ENCODE results near the gene PDE4A.
A peak's percentile ranks its signal among the peaks of the same experiment; 100 is the strongest.
"Not testable (repeated sequence)": the region's sequence is repeated elsewhere in the genome, so short reads cannot be mapped to it uniquely, and the experiment has no call there.

PDE4A gene

DNA sequence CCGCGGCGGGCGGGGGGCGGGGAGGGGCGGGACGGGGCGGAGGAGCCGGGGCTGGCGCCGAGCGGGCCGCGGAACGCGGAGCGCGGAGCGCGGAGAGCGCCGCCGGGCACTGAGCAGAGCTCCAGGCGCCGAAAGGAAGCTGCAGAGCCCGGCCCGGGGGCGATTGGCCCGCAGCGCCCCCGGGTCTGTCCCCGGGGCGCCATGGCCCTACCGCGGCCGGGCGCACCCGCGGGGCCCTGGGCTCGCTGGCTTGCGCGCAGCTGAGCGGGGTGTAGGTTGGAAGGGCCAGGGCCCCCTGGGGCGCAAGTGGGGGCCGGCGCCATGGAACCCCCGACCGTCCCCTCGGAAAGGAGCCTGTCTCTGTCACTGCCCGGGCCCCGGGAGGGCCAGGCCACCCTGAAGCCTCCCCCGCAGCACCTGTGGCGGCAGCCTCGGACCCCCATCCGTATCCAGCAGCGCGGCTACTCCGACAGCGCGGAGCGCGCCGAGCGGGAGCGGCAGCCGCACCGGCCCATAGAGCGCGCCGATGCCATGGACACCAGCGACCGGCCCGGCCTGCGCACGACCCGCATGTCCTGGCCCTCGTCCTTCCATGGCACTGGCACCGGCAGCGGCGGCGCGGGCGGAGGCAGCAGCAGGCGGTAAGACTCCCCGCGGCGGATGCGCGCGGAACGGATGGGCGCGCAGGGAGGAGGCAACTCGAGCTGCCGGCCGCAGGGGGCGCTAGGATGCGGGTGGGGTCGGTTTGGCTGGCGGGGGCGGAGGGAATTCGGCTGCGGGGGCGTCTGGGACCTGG is at the start of gene PDE4A:
Gene PDE4A (plus strand): TSS at position 95 of the 796 bp plus-strand sequence. CDS start 227 bp downstream, at position 322.
- DNase-seq: no peak

DNA sequence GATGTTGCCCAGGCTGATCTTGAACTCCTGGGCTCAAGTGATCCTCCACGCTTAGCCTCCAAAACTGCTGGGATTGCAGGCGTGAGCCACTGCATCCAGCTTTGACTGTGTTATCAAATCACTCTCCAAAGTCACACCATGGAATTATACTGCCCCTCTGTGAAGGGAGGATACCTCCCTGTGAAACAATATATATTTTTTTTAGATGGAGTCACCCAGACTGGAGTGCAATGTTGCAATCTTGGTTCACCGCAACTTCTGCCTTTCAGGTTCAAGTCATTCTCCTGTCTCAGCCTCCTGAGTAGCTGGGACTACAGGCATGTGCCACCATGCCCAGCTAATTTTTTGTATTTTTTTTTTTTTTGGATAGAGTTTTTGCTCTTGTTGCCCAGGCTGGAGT is 47.6 kb upstream of the PDE4A start:
- DNase-seq: no peak

DNA sequence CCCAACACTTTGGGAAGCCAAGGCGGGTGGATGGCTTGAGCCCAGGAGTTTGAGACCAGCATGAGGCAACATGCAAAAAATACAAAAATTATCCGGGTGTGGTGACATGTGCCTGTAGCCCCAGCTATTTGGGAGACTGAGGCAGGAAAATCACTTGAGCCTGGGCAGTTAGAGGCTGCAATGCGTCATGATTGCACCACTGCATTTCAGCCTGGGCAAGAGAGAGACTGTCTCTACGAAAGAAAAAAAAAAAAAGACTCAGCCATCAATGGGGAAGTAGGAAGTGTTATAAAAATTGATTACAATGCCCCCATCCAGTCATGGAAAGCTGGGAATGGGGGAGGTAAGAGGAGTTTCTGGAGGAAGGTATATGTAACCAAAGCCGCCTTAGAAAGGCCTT is 45.4 kb upstream of the PDE4A start:
- no peak for DNase-seq

DNA sequence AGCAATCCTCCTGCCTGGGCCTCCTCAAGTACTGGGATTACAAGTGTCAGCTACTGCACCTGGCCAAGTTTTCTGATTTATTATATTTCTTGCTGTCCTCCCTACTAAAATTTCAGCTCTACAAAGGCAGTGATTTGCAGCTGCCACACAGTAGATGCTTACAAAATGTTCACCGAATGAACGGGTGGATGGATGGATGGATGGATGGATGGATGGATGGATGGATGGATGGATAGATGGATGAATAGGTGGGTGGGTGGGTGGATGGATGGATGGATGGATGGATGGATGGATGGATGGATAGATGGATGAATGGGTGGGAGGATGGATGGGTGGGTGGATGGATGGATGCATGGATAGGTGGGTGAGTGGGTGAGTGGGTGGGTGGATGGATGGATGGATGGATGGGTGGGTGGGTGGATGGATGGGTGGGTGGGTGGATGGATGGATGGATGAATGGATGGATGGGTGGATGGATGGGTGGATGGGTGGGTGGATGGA is 43.1 kb upstream of the PDE4A start:
- DNase-seq: not testable (repeated sequence)

DNA sequence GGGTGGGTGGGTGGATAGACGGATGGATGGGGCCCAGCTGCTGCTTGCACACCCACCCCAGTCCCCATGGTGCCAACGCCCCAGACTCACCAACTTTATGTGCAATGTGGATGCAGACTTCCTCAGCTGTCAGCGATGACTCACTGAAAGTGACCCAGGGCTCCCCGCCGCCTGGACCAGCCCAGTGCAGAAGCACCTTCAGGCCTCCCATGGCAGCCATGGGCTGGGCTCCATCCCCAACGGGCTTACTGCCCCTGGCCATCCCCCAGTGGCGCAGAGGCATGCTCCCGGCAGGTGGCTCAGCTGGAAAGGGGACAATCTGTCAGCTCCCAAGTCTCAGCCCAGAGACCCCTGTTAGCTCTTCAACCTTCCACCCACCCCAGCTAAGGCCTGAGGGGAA is 42.2 kb upstream of the PDE4A start:
- DNase-seq: no peak

DNA sequence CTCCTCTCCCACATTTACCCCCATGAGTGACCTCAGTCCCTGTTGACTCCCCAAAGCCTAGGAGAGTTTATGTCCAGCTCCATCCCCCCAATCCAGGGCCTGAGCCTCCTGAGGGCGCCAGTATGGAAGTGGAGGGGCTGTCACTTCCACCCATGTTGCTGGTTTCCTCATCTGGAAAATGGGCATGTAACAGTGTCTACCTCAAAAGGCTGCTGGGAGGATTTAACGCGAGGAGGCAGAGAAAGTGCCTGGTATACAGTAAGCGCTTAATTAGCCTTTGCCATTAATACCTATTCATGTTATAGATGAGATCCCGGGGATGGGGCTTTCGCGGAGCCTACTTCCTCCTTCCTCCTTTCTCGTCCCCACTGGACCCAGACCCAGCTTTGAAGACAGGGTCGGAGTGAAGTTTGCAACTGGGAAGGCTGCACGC is 40.4 kb upstream of the PDE4A start:
- no peak for DNase-seq

DNA sequence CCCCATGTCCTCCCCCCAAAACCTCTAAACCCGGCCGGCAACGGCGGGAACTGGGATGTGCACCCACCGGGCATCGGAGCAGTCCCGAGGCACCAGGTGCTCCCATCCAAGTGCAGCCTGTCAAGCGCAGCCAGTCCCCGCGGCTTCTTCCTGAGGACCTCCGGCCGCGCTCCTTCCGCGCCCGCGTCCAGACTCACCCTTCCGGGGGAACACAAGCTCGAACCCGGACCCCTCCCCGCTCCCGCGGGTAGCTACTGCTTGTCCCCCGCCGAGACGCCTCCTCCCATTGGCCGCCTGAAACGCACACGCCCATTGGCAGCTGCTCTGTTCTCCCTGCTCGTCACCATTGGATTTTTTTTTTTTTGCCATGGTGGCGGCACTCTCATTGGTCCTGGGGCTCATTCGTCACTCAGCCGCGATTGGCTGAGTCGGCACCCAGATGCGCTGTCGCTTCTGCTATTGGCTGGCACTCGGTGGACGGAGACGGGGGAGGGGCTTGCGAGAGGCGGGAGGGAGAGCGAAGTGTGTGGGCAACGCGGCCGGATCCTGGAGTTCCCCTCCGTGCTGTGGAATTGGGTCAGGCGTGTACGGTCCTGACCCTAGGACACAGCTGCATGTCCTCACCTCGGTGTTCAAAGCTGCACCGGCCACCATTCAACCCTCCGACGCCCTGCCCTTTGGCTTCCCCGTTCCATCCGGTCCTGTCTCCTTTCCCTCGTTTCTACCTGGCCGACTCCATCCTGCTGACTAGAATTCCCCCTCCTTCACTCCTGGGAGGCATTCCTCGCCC is 39.8 kb upstream of the PDE4A start, which contains the start of gene TYK2:
Gene TYK2 (minus strand): TSS at position 260 of the 790 bp plus-strand sequence. CDS start 2,166 bp downstream, outside the sequence.
- DNase-seq: peak; percentile 99

DNA sequence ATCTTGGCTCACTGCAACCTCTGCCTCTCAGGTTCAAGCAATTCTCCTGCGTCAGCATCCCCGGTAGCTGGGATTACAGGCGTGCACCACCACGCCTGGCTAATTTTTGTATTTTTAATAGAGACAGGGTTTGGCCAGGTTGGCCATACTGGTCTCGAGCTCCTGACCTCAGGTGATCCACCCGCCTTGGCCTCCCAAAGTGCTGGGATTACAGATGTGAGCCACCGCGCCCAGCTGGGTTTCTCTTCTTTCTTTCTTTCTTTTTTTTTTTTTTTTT is 37.2 kb upstream of the PDE4A start:
- not testable (repeated sequence) for DNase-seq

DNA sequence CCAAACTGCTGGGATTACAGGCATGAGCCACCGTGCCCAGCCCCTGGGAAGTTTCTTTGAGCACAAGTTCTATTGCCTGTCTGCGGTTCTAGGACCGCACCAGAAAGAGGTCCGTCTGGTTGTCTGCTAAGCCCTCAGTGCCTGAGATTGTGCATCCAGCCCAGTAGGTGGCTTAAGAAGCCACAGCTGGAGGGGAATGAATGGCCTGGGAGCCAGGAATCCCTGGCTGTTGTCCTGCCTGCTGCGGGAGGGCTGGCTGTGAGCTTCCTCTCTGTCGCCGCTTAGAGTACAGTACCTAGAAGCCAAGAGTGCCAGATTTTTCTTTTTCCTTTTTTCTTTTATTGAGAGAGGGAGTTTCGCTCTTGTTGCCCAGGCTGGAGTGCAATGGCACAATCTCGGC is 35.8 kb upstream of the PDE4A start:
- DNase-seq: no peak

DNA sequence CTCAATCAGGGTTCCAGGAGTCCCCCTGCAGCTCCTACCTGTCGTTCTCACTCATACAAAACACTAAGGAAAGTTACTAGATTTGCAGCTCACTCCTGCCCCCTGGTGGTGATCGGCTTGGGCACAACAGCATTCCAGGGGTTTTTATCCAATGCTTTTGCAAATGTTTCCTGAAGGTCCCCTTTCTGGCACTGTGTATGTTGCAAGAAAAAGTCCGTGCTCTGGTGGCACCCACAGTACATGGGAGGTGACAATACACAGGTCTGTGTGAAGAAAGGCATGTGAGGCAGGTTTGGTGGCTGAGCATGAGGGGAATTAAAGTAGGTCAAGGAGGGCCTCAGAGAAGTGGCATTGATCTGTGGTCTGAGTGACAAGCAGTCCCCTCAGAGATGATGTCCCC is 31.4 kb upstream of the PDE4A start:
- DNase-seq: peak; percentile 69

DNA sequence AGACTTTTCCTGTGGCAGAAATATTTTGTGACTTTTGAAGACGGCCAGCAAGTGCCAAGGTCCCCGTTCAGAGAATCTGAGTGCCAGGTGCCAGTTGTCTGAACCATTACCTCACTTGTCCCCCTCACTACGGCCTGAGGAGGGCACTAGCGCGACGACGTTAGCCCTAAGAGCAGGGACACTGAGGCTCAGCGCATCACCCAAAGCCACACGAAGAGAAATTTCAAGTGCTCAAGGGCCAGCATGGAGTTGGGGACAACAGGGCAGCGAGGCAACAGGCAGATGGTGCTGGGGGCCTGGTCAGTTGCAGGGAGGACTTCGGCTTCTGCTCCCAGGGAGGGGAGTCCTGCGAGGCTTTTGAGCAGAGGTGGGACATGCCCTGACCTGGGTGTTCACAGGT is 30.5 kb upstream of the PDE4A start:
- DNase-seq: no peak

DNA sequence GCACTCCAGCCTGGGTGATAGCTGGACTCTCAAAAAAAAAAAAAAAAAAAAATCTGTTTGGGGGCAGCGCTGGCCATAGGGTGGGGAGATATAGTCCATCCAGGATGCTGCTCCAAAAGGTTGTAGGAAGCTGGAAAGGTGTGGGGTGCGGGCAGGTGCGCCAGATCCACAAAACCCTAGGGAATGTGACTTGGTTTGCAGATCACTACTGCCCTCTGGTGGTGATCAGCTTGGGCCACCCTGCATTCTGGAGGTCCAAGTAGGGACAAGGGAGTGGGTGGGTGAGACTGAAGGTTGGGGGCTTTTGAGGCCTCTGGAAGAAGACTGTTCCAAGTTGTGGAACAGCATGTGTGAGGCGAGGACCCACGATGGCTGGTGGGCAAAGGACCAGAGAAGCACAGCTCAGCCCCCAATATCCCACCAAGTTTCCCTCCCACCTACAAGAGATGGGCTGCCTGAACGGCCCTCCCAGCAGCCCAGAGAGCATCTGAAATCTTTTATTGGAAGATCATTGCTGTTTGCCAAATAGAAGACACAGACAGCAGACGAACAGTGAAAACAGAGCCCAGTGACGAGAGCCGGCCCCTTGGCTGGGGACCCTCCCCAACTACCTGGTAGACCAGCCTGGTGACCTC is 29.6 kb upstream of the PDE4A start:
- DNase-seq: peak; percentile 38

DNA sequence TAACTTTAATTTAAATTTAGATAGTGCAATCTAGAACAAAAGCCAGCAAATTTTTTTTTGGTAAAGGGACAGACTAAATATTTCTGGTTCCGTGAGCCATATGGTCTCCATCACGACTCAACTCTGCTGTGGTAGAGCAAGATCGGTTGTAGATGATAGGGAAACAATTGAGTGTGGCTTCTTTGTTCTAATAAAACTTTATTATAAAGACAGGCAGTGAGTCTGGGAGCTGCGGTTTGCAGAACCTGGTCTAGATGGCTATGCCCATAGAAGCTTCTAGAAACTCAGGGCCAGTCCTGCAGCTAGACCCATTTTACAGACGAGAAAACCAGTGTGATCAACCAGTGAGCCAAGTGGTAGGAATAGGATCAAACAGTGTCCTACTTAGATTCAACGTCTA is 28.2 kb upstream of the PDE4A start:
- DNase-seq: no peak

DNA sequence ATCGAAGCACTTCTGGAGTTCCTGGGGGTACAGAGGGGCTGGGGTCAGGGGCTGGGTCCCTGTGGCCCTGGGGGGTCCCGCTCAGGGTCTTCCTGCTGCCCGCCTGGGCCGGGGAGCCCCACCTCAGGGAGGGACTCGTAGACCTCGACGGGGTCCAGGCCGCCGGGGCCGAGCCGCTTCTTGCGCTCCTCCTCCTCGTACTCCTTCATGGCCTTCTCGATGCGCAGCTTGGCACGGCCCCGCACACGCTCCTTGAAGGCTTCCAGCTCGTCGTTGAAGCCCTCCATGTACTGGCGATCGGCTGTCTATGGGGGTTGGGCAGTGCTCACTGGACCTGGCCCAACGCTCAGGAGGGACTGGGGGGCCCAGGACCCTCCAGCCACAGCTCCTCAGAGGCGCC is 27.2 kb upstream of the PDE4A start:
- DNase-seq: no peak

DNA sequence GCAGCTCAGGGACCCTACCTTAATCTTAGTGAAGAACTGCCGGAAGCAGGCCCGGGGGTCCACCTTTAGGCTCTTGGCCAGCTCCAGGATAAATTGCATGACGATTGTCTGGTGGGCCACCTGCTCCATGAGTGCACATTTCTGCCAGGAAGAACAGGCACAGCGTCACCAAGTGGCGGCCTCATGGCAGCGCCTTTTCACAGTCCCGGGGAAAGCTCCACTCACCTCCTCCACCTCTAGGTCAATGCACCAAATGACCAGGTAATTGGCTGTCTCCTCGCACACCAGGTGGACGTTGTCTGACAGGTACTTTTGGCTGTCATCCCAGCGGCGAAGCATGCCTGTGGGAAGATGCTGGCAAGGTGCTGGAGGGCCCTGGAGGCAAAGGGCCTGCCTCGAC is 25.3 kb upstream of the PDE4A start:
- DNase-seq: no peak

DNA sequence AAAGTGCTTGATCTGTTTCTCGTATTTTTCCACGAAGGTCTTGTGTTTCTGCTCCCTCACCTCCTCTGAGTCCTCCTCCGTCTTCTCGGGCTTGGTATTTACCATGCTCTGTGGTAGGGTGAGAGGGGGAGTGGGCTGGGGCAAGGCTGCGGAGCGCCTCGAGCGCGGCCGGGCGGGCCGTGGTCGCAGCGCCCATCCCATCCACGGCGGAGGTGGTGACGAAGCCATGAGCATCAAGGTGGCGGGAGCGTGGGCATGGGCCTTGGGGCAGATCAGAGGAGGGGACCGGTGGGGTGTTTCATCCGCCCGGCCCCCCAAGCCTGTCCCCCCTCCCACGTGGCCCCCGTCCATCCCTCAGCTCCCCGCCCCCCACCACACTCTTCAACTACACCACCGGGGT is 24.9 kb upstream of the PDE4A start:
- DNase-seq: no peak

DNA sequence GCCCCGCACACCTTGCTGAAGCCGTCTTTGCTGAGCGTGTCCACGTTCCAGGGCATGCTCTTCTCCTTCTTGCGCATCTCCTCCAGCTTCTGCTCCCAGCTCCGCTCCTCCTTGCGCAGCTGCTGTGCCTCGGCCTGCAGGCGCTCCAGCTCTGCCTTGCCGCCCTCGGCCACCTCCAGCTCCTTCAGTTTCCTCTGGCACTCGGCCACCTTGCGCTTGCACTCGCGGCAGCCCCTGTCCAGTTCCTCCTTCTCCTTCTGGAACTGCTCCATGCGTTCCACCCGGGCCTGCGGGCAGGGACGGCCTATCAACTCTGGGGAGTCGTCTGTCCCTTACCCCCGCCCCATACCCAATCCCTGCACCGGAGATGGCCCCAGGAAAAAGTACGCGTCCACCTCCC is 24.4 kb upstream of the PDE4A start:
- DNase-seq: no peak

DNA sequence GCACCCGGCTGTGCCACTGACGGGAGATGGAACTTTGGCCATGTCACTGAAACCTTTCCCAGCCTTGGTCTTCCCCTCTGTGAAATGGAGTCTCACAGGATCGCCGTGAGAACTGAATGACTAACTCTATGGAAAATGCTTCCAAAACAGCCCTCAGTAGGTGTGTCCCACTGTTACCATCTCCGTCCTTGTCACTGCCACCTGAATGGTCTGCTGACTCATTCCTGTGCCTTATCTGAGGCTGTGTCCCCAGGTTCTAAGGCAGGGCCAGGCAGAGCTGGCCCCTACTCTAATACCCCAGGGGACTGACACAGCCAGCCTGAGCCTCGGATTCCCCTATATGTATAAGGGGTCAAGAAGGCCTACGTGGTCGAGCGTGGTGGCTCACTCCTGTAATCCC is 21.5 kb upstream of the PDE4A start:
- no peak for DNase-seq

DNA sequence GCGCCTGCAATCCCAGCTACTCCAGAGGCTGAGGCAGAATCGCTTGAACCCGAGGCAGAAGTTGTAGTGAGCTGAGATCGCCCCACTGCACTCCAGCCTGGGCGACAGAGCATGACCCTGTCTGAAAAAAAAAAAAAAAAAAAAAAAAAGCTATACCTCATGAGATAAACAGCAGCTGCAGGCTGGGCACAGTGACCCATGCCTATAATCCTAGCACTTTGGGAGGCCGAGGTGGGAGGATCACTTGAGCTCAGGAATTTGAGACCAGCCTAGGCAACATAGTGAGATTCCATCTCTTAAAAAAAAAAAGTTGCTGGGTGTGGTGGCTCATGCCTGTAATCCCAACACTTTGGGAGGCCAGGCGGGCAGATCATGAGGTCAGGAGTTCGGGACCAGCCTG is 21.0 kb upstream of the PDE4A start:
- not testable (repeated sequence) for DNase-seq

DNA sequence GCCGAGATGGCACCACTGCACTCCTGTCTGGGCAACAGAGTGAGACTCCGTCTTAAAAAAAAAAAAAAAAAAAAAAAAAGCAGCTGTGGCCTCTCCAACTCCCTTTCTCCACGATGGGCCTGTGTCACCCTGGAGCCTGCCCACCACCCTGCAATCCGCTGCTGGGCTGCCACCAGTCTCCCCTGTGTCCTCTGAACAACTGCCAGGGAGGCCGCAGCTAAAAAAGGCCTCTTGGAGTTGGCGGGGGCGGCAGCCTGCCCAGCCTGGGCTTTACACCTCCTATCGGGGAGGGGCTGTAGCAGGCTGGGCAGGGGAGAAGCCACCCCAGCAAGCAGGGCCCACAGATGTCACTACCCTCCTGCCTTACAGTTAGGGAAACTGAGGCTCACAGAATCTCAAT is 20.5 kb upstream of the PDE4A start:
- DNase-seq: no peak

DNA sequence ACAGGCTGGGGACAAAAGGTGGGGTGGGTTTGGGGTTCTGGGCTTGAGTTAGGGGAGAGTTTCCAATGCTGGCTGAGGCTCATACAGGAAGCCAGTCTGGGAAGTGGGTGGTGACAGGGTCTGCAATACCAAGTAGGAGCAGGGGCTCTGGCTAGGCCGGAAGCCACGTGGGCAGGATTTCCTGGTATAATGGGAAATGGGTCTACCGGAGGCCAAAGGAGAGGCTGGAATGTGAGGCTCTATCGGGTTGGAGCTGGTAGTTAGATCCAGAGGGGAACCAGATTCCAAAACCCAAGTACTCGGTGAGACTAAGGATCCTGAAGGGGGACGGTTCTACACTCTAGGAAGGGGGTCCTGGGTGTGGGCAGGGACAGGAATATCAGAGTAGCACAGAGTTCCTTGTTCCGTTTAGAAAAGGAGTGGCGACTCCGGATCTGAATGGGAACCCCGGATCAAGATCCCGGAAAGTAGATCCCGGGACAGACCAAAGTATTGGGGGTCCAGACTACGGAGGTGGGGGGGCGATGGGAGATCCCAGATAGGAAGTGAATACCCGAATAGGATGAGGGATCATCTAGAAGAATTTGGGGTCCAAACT is 17.8 kb upstream of the PDE4A start:
- DNase-seq: no peak

DNA sequence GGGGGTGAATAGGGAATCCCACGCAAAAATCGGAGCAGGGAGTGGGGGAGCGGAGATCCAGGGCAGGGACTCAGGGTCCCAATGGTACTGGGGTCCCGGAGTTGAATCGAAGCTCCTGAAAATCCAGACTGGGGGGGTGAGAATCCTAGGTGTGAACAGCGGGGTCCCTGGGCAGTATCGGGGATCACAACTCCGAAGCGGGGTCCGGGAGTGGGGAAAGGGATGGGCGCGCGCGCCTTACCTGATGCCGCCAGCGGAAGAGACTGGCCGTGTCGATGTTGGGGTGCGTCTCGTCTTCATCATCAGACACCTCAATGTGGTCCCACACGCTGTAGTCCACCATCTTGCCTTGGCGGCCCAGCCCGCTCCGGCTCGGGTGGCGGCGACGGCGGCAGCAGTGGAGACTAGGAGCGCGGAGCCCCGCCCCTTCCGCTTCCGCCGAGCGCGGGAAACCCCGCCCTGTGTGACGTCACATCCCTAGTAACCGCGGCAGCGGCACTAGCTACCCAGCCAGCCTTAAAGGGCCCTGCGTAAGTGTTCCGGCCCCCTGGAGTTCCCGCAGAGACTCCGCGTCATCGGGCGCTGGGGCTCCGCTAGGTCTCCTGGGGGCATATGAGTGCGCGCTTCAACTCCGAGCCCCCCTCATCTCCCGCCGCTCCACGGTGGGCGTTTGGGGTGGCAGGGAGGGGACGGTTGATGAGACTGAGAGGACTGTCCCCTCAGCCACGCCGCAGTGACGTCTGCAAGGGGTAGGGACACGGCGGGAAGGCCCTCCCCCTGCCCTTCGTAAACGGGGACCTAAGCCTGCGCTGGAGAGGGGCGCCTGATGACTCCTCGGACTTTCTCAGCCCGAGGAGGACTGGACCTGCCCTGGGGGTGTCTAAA is 17.0 kb upstream of the PDE4A start, which contains the start of gene CDC37:
Gene CDC37 (minus strand): TSS at position 406 of the 885 bp plus-strand sequence. CDS start 63 bp downstream, at position 343.
- DNase-seq: peak; percentile 93

All from NCI-H1092 (cell line).